HCT116 (cell line): Measurements from ENCODE around the gene CCSER1. TPM values are rescaled to one million over a fixed set of nuclear protein-coding genes. Genes with fewer than 3 reads are reported as not detected.

Experiments
- ATAC-seq: fragments of 200-7000 bp; cut with Tn5 transposase; 2 replicates; pipeline ENCODE4 v1.9.1; 2020; ENCODE audit warnings: mild to moderate bottlenecking, moderate library complexity
- BruUV-seq: library from RNA; stranded (reverse); fragments of 400-500 nt; replicated peaks from 2 replicates; lab custom pipeline; 2021; lab: Mats Ljungman, UMichigan
- CTCF ChIA-PET: fragments of 300-600 bp; sonication (Branson Sonifier 250); formaldehyde crosslinking; loops from one replicate; lab custom pipeline; 2021; ENCODE audit warnings: antibody characterized with exemption; lab: Charles Lee
- POLR2A ChIA-PET: fragments of 300-600, 350-600 bp; sonication (Branson Sonifier 250); formaldehyde crosslinking; loops from one replicate; lab custom pipeline; 2021; ENCODE audit warnings: antibody characterized with exemption; lab: Charles Lee
- RAD21 ChIA-PET, 2 experiments: fragments of 300-600 bp; sonication (Branson Sonifier 250); formaldehyde crosslinking; loops; one replicate each; lab custom pipeline; 2023; ENCODE audit warnings: low total read pairs in 2 of 2; ENCODE audit not compliant: uncharacterized antibody in 2 of 2, unreplicated experiment in 2 of 2, low non-redundant PET in 1 of 2; lab: Charles Lee
- DNase-seq: peaks from one replicate; pipeline ENCODE4 v3.0.0-alpha.2; 2010; ENCODE audit warnings: low read depth, low spot score
- H2AFZ ChIP-seq: fragments of 200-600 bp; shearing (Covaris generic), sonication (generic); 2 replicates; pipeline ENCODE4 v1.6.1; 2017; ENCODE audit warnings: low read depth, mixed run types, mixed read lengths, antibody characterized with exemption, low read length; ENCODE audit not compliant: poor library complexity, severe bottlenecking
- H3K27ac ChIP-seq: 2 replicates; pipeline ENCODE4 v1.5.1; 2012; ENCODE audit warnings: low read depth, low read length
- H3K27me3 ChIP-seq: fragments of 200-600 bp; sonication (generic); 2 replicates; pipeline ENCODE4 v1.6.1; 2016; ENCODE audit warnings: mixed run types, low read length, mixed read lengths; ENCODE audit not compliant: insufficient read depth
- H3K36me3 ChIP-seq, 2 experiments: fragments of 200-500 bp in 1 of 2; fragments of 200-600 bp in 1 of 2; sonication (Bioruptor generic) in 1 of 2; sonication (generic) in 1 of 2; 2 replicates each; pipeline versions ENCODE4 v1.5.1 to v1.6.1; 2014 to 2016; ENCODE audit warnings: low read length in 2 of 2, inconsistent platforms in 1 of 2, mixed read lengths in 1 of 2, mixed run types in 1 of 2; ENCODE audit not compliant: insufficient read depth in 2 of 2, control insufficient read depth in 1 of 2
- H3K4me1 ChIP-seq, 2 experiments: fragments of 200-600 bp in 1 of 2; sonication (generic) in 1 of 2; 2 replicates each; pipeline versions ENCODE4 v1.5.1 to v1.6.1; 2012 to 2017; ENCODE audit warnings: low read length in 2 of 2, inconsistent platforms in 1 of 2, mild to moderate bottlenecking in 1 of 2, mixed read lengths in 1 of 2, mixed run types in 1 of 2, moderate library complexity in 1 of 2; ENCODE audit not compliant: insufficient read depth in 2 of 2, control insufficient read depth in 1 of 2
- H3K4me2 ChIP-seq: fragments of 200-600 bp; sonication (generic); 2 replicates; pipeline ENCODE4 v1.6.1; 2017; ENCODE audit warnings: mixed run types, low read length, mixed read lengths
- H3K4me3 ChIP-seq, 2 experiments: fragments of 200-600 bp in 1 of 2; sonication (generic) in 1 of 2; replicated peaks in 1 of 2; 2 replicates each; pipeline ENCODE4 v1.5.1; 2011 to 2016; ENCODE audit warnings: low read length in 2 of 2, control low read depth in 1 of 2, low read depth in 1 of 2, mild to moderate bottlenecking in 1 of 2, mixed read lengths in 1 of 2, mixed run types in 1 of 2
- H3K79me2 ChIP-seq: fragments of 200-600 bp; sonication (generic); 2 replicates; pipeline ENCODE4 v1.6.1; 2017; ENCODE audit warnings: mild to moderate bottlenecking, mixed run types, low read length, moderate library complexity, mixed read lengths; ENCODE audit not compliant: insufficient read depth
- H3K9ac ChIP-seq: fragments of 200-600 bp; sonication (generic); 2 replicates; pipeline ENCODE4 v1.6.1; 2016; ENCODE audit warnings: low read length, mixed read lengths
- H3K9me2 ChIP-seq: fragments of 200-600 bp; sonication (generic), shearing (Covaris generic); 2 replicates; pipeline ENCODE4 v1.6.1; 2017; ENCODE audit warnings: mixed run types, mild to moderate bottlenecking, moderate library complexity; ENCODE audit not compliant: insufficient read depth
- H3K9me3 ChIP-seq, 2 experiments: fragments of 200-500 bp in 1 of 2; fragments of 200-600 bp in 1 of 2; sonication (Bioruptor generic) in 1 of 2; sonication (generic) in 1 of 2; 2 replicates each; pipeline ENCODE4 v1.6.1; 2014 to 2017; ENCODE audit warnings: low read length in 2 of 2, mixed read lengths in 2 of 2, inconsistent platforms in 1 of 2, low read depth in 1 of 2, mild to moderate bottlenecking in 1 of 2, mixed run types in 1 of 2, moderate library complexity in 1 of 2; ENCODE audit not compliant: control insufficient read depth in 1 of 2, insufficient read depth in 1 of 2
- H4K20me1 ChIP-seq: fragments of 200-600 bp; sonication (generic), shearing (Covaris generic); 2 replicates; pipeline ENCODE4 v1.6.1; 2017; ENCODE audit warnings: mixed run types, mild to moderate bottlenecking, moderate library complexity; ENCODE audit not compliant: insufficient read depth
- CBX3 ChIP-seq: IDR thresholded peaks from 2 replicates; pipeline ENCODE4 v1.6.1; 2012; ENCODE audit warnings: low read depth
- CEBPB ChIP-seq: IDR thresholded peaks from 2 replicates; pipeline ENCODE4 v1.6.1; 2012; ENCODE audit warnings: low read depth
- ELF1 ChIP-seq: IDR thresholded peaks from 2 replicates; pipeline ENCODE4 v1.6.1; 2012; ENCODE audit warnings: low read depth, borderline replicate concordance
- EZH2phosphoT487 ChIP-seq: fragments of 200-600 bp; IDR thresholded peaks from 2 replicates; pipeline ENCODE4 v1.6.1; 2018; ENCODE audit warnings: antibody characterized with exemption, borderline replicate concordance
- JUND ChIP-seq: IDR thresholded peaks from 2 replicates; pipeline ENCODE4 v1.6.1; 2012
- REST ChIP-seq: IDR thresholded peaks from 2 replicates; pipeline ENCODE4 v1.6.1; 2012; ENCODE audit warnings: low read depth
- SIN3A ChIP-seq: IDR thresholded peaks from 2 replicates; pipeline ENCODE4 v1.6.1; 2012; ENCODE audit warnings: low read depth
- YY1 ChIP-seq: IDR thresholded peaks from 2 replicates; pipeline ENCODE4 v1.6.1; 2011; ENCODE audit warnings: low read length, low read depth, moderate library complexity, mild to moderate bottlenecking; ENCODE audit not compliant: insufficient replicate concordance; ENCODE audit errors: extremely low read depth
- ZNF274 ChIP-seq: fragments of 200-500 bp; sonication (Bioruptor generic); IDR thresholded peaks from 2 replicates; pipeline ENCODE4 v1.6.1; 2014; ENCODE audit warnings: mild to moderate bottlenecking, low read depth, low read length, inconsistent platforms
- intact Hi-C: fragments of 100-400 bp; cut with micrococcal nuclease; formaldehyde crosslinking; loops from 2 replicates; pipeline ENCODE4 v1.10.0; 2022
- total RNA-seq: library from RNA; stranded (reverse); gene quantifications from one replicate; pipeline ENCODE4 v1.2.1, GENCODE V29; 2021; ENCODE audit not compliant: unreplicated experiment

CCSER1 gene
- total RNA-seq, 1 experiment from 2014 or later: 6.7 TPM

- no peak overlapping the region for H3K9ac ChIP-seq
- ChIA-PET POLR2A (no interaction called here), RAD21 (no interaction called here), CTCF (no interaction called here)
- no peaks in the 10 kb centered on the region for H3K9me3 ChIP-seq
- H2AFZ ChIP-seq: no peak overlapping the region
- H3K36me3 ChIP-seq: no peaks in the 10 kb centered on the region
- intact Hi-C loops: loop anchor here (5.0 kb wide), 1 partner anchor 701 kb away; no protein-coding TSS in a partner anchor
- DNase-seq: no peak
- no peaks in the 10 kb centered on the region for H3K4me1 ChIP-seq
- H3K4me3 ChIP-seq: no peak overlapping the region
- no peak overlapping the region for H3K27ac ChIP-seq
- H3K79me2 ChIP-seq: no peaks in the 10 kb centered on the region
- TF ChIP-seq ZNF274 (no peak), REST (no peak), ELF1 (no peak), CBX3 (no peak), SIN3A (no peak), YY1 (no peak), CEBPB (no peak), EZH2phosphoT487 (no peak), JUND (no peak)
- H3K27me3 ChIP-seq: no peaks in the 10 kb centered on the region
- no peak for ATAC-seq
- no peaks in the 10 kb centered on the region for H4K20me1 ChIP-seq
- H3K4me2 ChIP-seq: no peak overlapping the region
- no TSS peak for BruUV-seq
- no peaks in the 10 kb centered on the region for H3K9me2 ChIP-seq
Observed at GRCh38 chr4:91118597-91118996, 991.4 kb downstream of the CCSER1 start.
